Right cardiac atrium (tissue), 5 donors: Measurements from ENCODE around the gene CROCC2. TPM values are rescaled to one million over a fixed set of nuclear protein-coding genes. Genes with fewer than 3 reads are reported as not detected.
"Not testable (repeated sequence)": the region's sequence is repeated elsewhere in the genome, so short reads cannot be mapped to it uniquely, and the experiment has no call there.

Experiments used
- ATAC-seq, 2 donors: fragments of 200-7000 bp; cut with Tn5 transposase; one replicate each; pipeline versions ENCODE4 v1.8.0 to v1.9.1; 2020; ENCODE audit warnings: moderate library complexity in 2 of 2, mild to moderate bottlenecking in 1 of 2
- DNase-seq, 3 donors: peaks; one replicate each; pipeline ENCODE4 v3.0.0-alpha.2; 2020
- H3K27ac ChIP-seq: one replicate; pipeline ENCODE4 v1.5.1; 2013; ENCODE audit warnings: mild to moderate bottlenecking, low read length, control low read depth, moderate library complexity
- H3K27me3 ChIP-seq: one replicate; pipeline ENCODE4 v1.6.1; 2013; ENCODE audit not compliant: control insufficient read depth, insufficient read depth
- H3K4me1 ChIP-seq: one replicate; pipeline ENCODE4 v1.6.1; 2013; ENCODE audit warnings: low read length; ENCODE audit not compliant: control insufficient read depth, insufficient read depth
- H3K4me3 ChIP-seq: one replicate; pipeline ENCODE4 v1.5.1; 2013; ENCODE audit warnings: low read length, control low read depth
- H3K9me3 ChIP-seq: one replicate; pipeline ENCODE4 v1.6.1; 2013; ENCODE audit warnings: low read length; ENCODE audit not compliant: control insufficient read depth
- WGBS: extraction: QIAGEN DNeasy Blood & Tissue Kit; methylation state at CpG from one replicate; pipeline ENCODE4 v1.1.7; 2013; 5-methylcytosine and 5-hydroxymethylcytosine counted together
- intact Hi-C, 4 donors: fragments of 100-400 bp; cut with DNase I; formaldehyde crosslinking; loops; one replicate each; pipeline versions ENCODE4 v1.11.0 to v1.14.0; 2022 to 2023
- polyA plus RNA-seq: library from polyadenylated mRNA; stranded (reverse); fragments of 200-250 nt; gene quantifications from one replicate; pipeline ENCODE4 v1.2.3, GENCODE V29; 2013
- total RNA-seq, 4 donors: library from RNA; stranded (reverse); fragmentation: NEBNext Ultra II Directional; extraction: Animal tissue kit (Norgen Biotek cat#: 25700); gene quantifications; one replicate each; pipeline ENCODE4 v1.2.1, GENCODE V29; 2021
- donor health status: healthy with polysubstance abuse.
- donor health status: DM: no; HTN: yes; CAD: no.
- donor health status: DM: no; HTN: no; CAD: no.
- donor health status: DM: no; HTN: yes; CAD: no; lungs with severe emphysema.
- donor health status: DM: yes; HTN: yes; CAD: no.

CROCC2 gene
- total and polyA plus RNA-seq, 5 donors = 0.03 TPM; not detected in 4

DNA sequence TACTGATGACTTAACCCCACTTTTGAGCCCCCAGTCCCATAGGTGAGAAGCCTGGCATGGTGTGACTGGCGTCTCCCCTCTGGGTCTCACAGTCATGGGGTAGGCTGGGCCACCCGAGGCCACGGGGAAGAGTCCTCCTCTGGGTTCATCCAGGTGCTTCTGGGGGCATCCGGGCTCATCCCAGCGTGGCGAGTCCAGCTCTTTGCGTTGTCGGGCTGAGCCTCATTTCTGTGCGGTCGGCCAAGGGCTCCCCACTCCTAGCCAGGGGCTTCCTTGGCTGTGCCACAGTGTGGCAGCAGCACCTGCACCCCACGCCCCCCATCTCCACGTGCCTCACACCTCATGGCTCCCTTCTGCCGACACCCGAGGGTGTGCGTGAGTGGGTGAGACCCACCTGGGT, 64.7 kb downstream of the CROCC2 start:
- H3K4me1 ChIP-seq = peaks cover 2% of the 10 kb centered on the region
- no peak overlapping the region for H3K4me3 ChIP-seq
- no peak overlapping the region for H3K27ac ChIP-seq
- no peaks in the 10 kb centered on the region for H3K9me3 ChIP-seq
- 93% methylated on average over 15 of the region's 15 CpGs for WGBS
- intact Hi-C loops = no loop called here
- ATAC-seq = no peak
- no peaks in the 10 kb centered on the region for H3K27me3 ChIP-seq
- DNase-seq = peak; percentile 10 to 52 (median 32)

DNA sequence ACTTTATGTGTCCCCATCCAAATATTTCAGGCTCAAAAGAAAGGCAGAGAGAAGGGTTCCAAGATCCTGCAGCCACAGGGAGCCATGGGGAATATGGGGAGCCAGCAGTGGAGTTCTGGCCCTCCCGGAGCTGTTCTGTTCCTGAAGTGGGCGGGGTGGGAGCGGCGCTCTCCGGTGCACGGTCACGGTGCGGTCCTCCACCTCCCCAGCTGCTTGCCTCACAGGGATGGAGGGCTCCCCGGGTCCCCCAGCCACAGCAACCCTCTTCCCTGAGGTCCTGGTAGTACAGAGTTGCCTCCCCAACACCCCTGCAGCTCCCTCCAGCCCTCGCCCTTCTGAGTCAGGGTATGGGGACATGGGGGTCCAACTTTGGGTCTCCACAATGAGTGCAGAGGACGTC, 66.1 kb downstream of the CROCC2 start:
- DNase-seq (peak; percentile 34 to 60 (median 55)), ATAC-seq (peak; percentile 24 to 38)
- H3K27ac ChIP-seq = no peak overlapping the region
- no peaks in the 10 kb centered on the region for H3K9me3 ChIP-seq
- H3K27me3 ChIP-seq = no peaks in the 10 kb centered on the region
- intact Hi-C loops = no loop called here
- peaks cover 2% of the 10 kb centered on the region for H3K4me1 ChIP-seq
- no peak overlapping the region for H3K4me3 ChIP-seq
- WGBS = 65% methylated on average over 11 of the region's 11 CpGs

DNA sequence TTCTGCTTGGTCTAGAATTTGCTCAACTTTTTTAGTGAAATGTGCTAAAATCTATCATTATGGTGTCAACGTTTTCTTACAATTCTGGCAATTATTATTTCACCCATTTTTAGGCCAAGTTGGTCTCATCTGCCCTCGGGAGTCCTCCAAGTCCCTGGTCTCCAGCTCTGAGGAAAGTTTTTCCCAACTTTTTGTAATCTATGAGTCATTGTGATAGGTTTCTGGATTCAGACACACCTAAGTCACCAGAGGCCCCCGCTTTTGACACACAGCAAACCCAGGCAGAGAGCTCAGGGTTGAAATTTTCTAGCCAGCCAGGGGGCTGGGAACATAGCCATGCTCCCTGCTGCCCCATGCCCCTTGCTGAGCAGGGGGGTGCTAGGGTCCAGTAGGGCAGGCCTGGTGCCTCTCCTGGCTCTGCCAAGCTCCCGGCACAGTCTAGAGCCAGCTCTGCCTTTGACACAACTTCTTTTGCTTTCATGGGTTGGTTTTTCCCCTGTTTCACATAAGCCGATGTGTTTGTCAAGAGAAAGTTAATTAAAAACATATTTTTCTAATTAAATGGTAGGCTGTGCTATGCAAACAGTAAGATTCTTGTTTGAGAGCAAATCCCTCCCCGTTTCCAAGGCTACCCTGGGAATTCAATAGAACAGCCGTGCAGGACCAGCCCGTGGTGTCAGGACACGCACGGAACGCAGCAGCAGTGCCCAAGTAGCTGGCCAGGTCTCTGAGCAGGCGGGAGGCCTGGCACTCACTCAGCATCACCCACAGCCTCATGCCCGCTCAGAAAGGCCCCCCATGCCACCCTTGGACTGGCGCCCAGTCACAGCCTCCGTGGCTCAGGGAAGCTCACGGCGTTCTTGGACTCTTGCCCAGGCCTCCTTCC, 66.7 kb downstream of the CROCC2 start:
- intact Hi-C loops = no loop called here
- 67% methylated on average over 17 of the region's 17 CpGs for WGBS
- ATAC-seq = peak in 1 of 2 donors; percentile 16

DNA sequence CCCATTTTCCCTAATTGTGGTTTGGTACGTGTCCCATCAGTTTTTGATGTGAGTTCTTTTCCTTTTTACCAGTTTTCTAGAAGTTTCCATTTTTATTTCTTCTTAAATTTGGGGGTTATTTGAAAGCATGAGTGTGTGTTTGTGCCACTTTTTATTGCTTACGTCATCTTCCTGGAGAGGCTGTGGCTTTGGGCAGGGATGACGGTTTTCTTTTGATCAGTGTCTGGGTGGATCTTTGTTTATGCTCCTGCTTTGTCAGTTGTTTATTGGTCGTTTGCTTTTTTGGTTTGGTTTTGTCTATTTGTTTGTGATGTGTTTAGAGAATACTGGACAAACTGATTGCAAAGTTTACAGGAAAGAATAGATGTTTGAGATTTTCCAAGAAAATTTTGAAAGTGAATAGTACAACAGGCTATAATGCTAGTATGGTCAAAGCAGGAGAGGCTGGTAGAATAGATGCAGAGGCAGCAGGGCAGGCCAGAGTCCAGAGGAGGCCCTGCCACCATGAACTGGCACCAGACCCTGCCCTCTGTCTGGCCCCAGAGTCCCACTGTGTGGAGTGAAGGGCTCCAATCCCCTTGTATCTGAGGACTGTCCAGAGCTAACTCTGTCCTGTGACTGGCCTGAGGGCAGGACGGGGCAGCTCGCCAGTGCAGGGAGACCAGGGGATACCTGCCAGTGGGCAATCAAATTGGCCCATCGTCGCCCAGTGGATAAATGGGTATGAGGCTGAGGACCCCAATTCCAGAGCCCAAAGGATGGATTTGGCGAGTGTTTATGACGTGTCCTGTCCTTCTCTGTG, 68.8 kb downstream of the CROCC2 start:
- intact Hi-C loops = no loop called here
- H3K27ac ChIP-seq = no peak overlapping the region
- peaks cover 2% of the 10 kb centered on the region for H3K4me1 ChIP-seq
- DNase-seq = peak in 2 of 3 donors; percentile 2 to 24
- WGBS = 72% methylated on average over 10 of the region's 10 CpGs
- peak in 1 of 2 donors; percentile 22 for ATAC-seq
- no peaks in the 10 kb centered on the region for H3K27me3 ChIP-seq
- no peak overlapping the region for H3K4me3 ChIP-seq
- H3K9me3 ChIP-seq = no peaks in the 10 kb centered on the region

More for the DNA sequence above, 66.7 kb downstream of the CROCC2 start:
- Histone ChIP-seq H3K4me3 (no peak overlapping the region), H3K27ac (no peak overlapping the region), H3K4me1 (peaks cover 2% of the 10 kb centered on the region), H3K9me3 (no peaks in the 10 kb centered on the region), H3K27me3 (no peaks in the 10 kb centered on the region)
- peak; percentile 18 to 61 (median 55) for DNase-seq

DNA sequence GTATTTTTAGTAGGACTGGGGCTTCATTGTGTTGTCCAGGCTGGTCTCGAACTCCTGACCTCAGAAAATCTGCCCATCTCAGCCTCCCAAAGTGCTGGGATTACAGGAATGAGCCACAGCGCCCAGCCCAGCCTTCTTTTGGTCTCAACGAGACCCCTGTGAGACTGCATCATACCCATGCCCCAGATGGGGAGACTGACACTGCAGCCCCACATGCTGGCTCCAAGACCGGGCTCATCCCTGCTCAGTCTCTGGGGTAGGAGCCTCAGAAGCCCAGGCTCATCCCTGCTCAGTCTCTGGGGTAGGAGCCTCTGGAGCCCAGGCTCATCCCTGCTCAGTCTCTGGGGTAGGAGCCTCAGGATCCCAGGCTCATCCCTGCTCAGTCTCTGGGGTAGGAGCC, 69.8 kb downstream of the CROCC2 start:
- H3K4me1 ChIP-seq, intact Hi-C loops, ATAC-seq, H3K4me3 ChIP-seq, H3K27me3 ChIP-seq, H3K27ac ChIP-seq, H3K9me3 ChIP-seq: not testable (repeated sequence)
- 71% methylated on average over 4 of the region's 4 CpGs for WGBS
- DNase-seq = peak in 1 of 3 donors; percentile 2

DNA sequence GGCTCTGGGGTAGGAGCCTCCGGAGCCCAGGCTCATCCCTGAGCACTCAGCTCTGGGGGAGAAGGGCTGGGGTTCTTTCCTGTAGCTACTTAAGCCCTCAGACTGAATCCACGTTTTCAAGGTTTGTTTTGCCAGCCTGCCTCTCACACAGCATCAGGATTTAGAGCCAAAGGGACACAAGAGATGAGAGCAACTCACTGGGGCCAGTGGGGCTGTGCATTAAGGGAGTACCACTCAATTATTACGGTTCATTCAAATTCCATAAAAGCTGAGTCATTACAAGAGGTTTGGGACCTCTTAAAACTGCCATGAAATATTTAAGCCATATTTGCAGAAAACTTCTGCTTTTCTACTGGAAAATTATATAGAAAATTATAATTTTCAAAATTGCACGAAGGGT, 75.1 kb downstream of the CROCC2 start:
- intact Hi-C loops = loop anchor here in 1 of 4 donors (10.0 kb wide), 1 partner anchor 126 kb away; no protein-coding TSS in a partner anchor
- Histone ChIP-seq H3K9me3 (no peaks in the 10 kb centered on the region), H3K4me1 (no peaks in the 10 kb centered on the region), H3K27me3 (no peaks in the 10 kb centered on the region), H3K4me3 (no peak overlapping the region), H3K27ac (no peak overlapping the region)
- ATAC-seq (no peak), DNase-seq (no peak)
- WGBS = 44% methylated on average over 4 of the region's 4 CpGs

DNA sequence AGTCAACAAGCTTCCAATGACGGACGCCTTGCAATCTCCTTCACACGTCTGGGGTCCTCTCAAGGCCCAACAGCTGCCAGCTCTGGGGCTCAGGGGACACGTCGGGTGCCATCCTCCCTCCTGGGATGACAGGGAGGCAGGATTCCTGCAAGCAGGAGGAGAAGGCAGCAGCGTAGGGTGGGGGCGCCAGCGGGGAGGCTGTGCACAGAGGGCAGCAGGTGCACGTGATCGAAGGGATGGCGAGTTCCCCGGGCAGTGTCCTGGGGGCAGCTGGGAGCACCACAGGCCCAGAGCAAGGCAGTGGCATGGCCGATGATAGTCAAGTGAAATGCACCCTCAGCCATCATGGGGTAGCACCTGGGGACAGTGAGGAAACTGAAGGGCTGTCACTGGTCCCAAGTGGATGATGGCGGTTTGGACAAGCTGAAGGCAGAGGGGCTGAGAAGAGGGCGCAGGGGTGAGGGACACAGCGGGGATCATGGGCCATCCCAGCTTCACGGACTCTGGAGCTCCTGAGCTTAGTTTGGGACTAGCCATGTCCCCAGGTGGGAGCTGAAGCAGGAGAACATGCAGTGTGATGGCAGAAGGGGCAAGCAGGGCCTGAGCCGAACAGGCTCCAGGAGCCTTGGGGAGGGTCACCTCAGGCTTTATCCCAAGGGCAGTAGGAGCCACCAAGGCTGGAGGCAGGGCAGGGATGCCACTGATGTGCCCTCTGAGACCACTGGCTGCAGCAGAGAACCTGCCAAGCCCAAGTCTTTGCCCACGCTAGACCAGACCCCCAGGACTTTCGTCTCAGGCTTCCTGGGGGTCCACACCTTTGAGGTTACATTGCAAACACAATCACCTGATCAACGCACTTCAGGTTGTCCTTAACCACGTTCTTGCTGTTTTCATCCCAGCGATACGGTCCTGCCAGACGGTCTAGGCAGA, 76.0 kb downstream of the CROCC2 start:
- H3K4me1 ChIP-seq = no peaks in the 10 kb centered on the region
- H3K27ac ChIP-seq = no peak overlapping the region
- no peak for ATAC-seq
- no peak overlapping the region for H3K4me3 ChIP-seq
- no peaks in the 10 kb centered on the region for H3K27me3 ChIP-seq
- H3K9me3 ChIP-seq = no peaks in the 10 kb centered on the region
- intact Hi-C loops = loop anchor here in 1 of 4 donors (10.0 kb wide), 1 partner anchor 127 kb away; no protein-coding TSS in a partner anchor
- peak; percentile 11 to 49 (median 29) for DNase-seq
- WGBS = 78% methylated on average over 25 of the region's 25 CpGs

DNA sequence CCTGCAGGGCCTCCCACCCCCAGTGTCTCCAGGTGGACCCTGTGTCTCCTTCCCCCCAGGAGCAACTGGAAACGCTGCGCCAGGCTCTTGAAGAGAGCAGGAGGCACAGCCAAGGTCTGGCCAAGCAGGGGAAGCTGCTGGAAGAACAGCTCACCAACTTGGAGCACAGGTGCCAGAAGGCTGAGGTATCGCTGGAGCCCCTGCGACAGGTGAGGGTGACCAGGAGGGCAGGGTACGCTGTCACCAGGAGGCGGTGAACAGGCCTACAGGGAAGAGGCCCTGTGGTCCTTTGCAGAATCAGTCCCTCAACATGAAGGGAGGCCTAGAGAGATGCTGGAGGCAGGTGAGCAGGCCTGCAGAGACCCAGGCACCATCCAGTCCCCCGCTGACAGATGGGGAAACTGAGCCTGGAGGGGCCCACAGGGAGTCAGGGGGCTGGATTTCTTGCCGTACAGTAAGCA, 76.7 kb downstream of the CROCC2 start:
- H3K9me3 ChIP-seq = no peaks in the 10 kb centered on the region

DNA sequence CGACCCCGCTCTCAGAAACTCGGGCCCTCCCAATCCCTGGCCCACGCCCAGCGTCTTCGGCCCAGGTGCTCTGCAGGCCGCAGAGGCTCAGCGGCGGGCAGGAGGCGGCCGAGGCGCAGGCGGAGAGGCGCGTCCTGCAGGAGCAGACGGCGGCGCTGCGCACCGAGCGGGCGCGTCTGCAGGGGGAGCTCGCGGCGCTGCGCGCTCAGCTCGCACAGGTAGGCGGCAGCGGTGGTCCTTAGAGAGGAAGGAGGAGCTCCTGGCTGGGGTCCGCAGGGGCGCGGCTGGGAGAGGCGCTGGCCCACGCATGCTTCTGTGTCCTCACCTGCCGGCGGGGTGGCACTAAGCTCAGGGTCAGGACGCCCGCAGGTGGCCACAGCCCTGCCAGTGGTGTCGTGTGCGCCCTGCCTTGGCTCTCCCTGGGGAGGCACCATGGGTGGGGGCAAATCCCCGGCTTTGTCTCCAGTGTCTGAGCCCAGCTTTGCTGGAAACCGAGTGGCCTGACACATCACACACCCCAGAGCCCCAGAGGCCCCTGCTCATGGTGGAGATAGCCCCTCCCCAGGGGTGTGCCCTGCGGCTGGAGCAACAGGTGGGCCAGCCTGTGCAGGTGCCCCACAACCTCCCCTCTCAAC, 77.3 kb downstream of the CROCC2 start:
- WGBS = 6% methylated on average over 45 of the region's 45 CpGs
- Histone ChIP-seq H3K27me3 (no peaks in the 10 kb centered on the region), H3K4me3 (no peak overlapping the region), H3K9me3 (no peaks in the 10 kb centered on the region), H3K27ac (no peak overlapping the region), H3K4me1 (peaks cover 4% of the 10 kb centered on the region)
- DNase-seq = peak; percentile 21 to 67 (median 63)
- intact Hi-C loops = loop anchor here in 1 of 4 donors (10.0 kb wide), 1 partner anchor 129 kb away; no protein-coding TSS in a partner anchor
- peak; percentile 54 to 63 for ATAC-seq

More for the DNA sequence above, 76.7 kb downstream of the CROCC2 start:
- DNase-seq = peak; percentile 9 to 40 (median 38)
- intact Hi-C loops = loop anchor here in 1 of 4 donors (10.0 kb wide), 1 partner anchor 128 kb away; no protein-coding TSS in a partner anchor
- 86% methylated on average over 8 of the region's 8 CpGs for WGBS
- peak in 1 of 2 donors; percentile 4 for ATAC-seq
- Histone ChIP-seq H3K4me1 (peaks cover 4% of the 10 kb centered on the region), H3K27ac (no peak overlapping the region), H3K4me3 (no peak overlapping the region), H3K27me3 (no peaks in the 10 kb centered on the region)
